CD4-positive, alpha-beta T cell (primary cell): ENCODE results near the gene PCBP2. TPM values are rescaled to one million over a fixed set of nuclear protein-coding genes. Genes with fewer than 3 reads are reported as not detected.
A peak's percentile ranks its signal among the peaks of the same experiment; 100 is the strongest.

Experiments
- ATAC-seq: fragments of 200-7000 bp; cut with Tn5 transposase; one replicate; pipeline ENCODE4 v1.10.0; 2022; ENCODE audit warnings: mild to moderate bottlenecking; ENCODE audit not compliant: poor library complexity
- CTCF ChIA-PET: fragments of 350-600 bp; sonication (Branson Sonifier 250); formaldehyde crosslinking; loops from one replicate; lab custom pipeline; 2021; ENCODE audit warnings: antibody characterized with exemption, inconsistent platforms; lab: Charles Lee
- POLR2A ChIA-PET: fragments of 350-600 bp; sonication (Branson Sonifier 250); formaldehyde crosslinking; loops from one replicate; lab custom pipeline; 2021; ENCODE audit warnings: antibody characterized with exemption, inconsistent platforms; lab: Charles Lee
- DNase-seq, 14 experiments: peaks; one replicate each; pipeline ENCODE4 v3.0.0-alpha.2; 2013 to 2020; ENCODE audit warnings: mixed read lengths in 2 of 14
- H3K27ac ChIP-seq, 2 donors: one replicate each; pipeline versions ENCODE4 v1.5.1 to v1.7.0; 2013; ENCODE audit warnings: low read length in 2 of 2, low read depth in 1 of 2, mild to moderate bottlenecking in 1 of 2
- H3K27me3 ChIP-seq, 2 experiments: 1 replicate in 1 of 2; 2 replicates in 1 of 2; pipeline versions ENCODE4 v1.6.1 to v1.7.0; 2013; ENCODE audit warnings: low read length in 2 of 2, control low read depth in 1 of 2, mild to moderate bottlenecking in 1 of 2, moderate library complexity in 1 of 2; ENCODE audit not compliant: insufficient read depth in 2 of 2, control insufficient read depth in 1 of 2
- H3K36me3 ChIP-seq: one replicate; pipeline ENCODE4 v1.6.1; 2013; ENCODE audit warnings: low read length, control low read depth; ENCODE audit not compliant: insufficient read depth
- H3K4me1 ChIP-seq: one replicate; pipeline ENCODE4 v1.6.1; 2013; ENCODE audit warnings: low read length, control low read depth; ENCODE audit not compliant: insufficient read depth
- H3K4me3 ChIP-seq: one replicate; pipeline ENCODE4 v1.5.1; 2013; ENCODE audit warnings: mild to moderate bottlenecking, low read length, moderate library complexity
- H3K9me3 ChIP-seq, 2 experiments: 1 replicate in 1 of 2; 2 replicates in 1 of 2; pipeline versions ENCODE4 v1.6.1 to v1.7.0; 2013; ENCODE audit warnings: low read length in 2 of 2, mild to moderate bottlenecking in 2 of 2, control low read depth in 1 of 2, moderate library complexity in 1 of 2; ENCODE audit not compliant: control insufficient read depth in 1 of 2, insufficient read depth in 1 of 2
- H3K27ac Mint-ChIP-seq: one replicate; pipeline ENCODE4 v1.8.0; 2020; ENCODE audit warnings: mixed read lengths
- H3K27me3 Mint-ChIP-seq: one replicate; pipeline ENCODE4 v1.8.0; 2021; ENCODE audit warnings: mixed read lengths
- H3K36me3 Mint-ChIP-seq: one replicate; pipeline ENCODE4 v1.8.0; 2021; ENCODE audit warnings: low read depth, mixed read lengths
- H3K4me1 Mint-ChIP-seq: one replicate; pipeline ENCODE4 v1.8.0; 2021; ENCODE audit warnings: low read depth, mixed read lengths
- H3K4me3 Mint-ChIP-seq: one replicate; pipeline ENCODE4 v1.8.0; 2020; ENCODE audit warnings: mild to moderate bottlenecking, mixed read lengths
- H3K9me3 Mint-ChIP-seq: one replicate; pipeline ENCODE4 v1.8.0; 2020; ENCODE audit warnings: mixed read lengths
- intact Hi-C, 2 experiments: fragments of 100-400 bp; cut with DNase I in 1 of 2; cut with micrococcal nuclease in 1 of 2; formaldehyde crosslinking; loops; one replicate each; pipeline versions ENCODE4 v1.15.1 to v1.9.0; 2023 to 2025; cut with DNase I, micrococcal nuclease
- total RNA-seq, 174 experiments: library from RNA in 2 of 174; stranded (reverse) in 2 of 174; gene quantifications; one replicate each; pipeline ENCODE4 v1.2.3 and lab custom pipeline; 2021 to 2026
- TF ChIP-seq, protein P1 (sequence below): fragments of 200-600 bp; IDR thresholded peaks from one replicate; pipeline ENCODE4 v1.8.0; 2022; ENCODE audit warnings: antibody characterized with exemption, mild to moderate bottlenecking

Gene PCBP2
- total RNA-seq, 2 experiments from 2014 or later: 1,331 to 1,359 TPM

DNA sequence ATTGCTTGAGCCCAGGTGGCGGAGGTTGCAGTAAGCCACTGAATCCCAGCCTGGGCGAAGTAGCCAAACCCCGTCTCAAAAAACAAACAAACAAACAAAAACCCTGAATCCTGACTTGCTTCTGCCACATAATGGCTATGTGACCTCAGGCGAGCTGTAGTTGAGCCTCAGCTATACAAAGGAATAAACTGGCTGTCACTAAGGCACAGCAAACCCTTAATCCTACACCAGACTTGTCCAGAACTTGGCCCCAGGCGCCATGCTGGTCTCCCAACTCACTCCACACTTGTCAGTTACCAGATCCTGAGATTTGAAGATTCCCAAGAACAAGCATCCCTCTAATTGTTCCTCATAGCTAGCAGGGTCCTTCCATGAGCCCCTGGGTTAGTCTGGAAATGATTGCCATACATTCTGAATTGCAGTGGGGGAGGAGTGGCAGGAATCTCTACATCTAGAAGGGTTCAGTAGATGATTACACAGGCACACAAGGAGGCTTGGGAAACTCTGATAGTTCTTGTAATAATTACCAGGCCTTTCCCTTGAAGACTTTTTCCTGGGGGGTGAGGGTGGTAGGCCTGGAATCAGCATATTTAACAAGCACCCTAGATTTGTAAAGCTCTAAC is 37.5 kb downstream of the PCBP2 start:
- H3K27ac Mint-ChIP-seq: peak overlapping the region; percentile 53
- H3K36me3 ChIP-seq: peaks cover 31% of the 10 kb centered on the region
- H3K4me1 Mint-ChIP-seq: peaks cover 31% of the 10 kb centered on the region
- ChIA-PET POLR2A (interaction anchor here (0.6 to 5.6 kb wide), 5 partner anchors 11 to 87 kb away, joined by 3 to 53 read pairs (median 3); partner anchors contain the start of genes MAP3K12 and TARBP2), CTCF (interaction anchor here (1.4 to 1.9 kb wide), 2 partner anchors 11 to 19 kb away, joined by 4 to 5 read pairs; no protein-coding TSS in a partner anchor)
- H3K36me3 Mint-ChIP-seq: peaks cover 37% of the 10 kb centered on the region
- peaks cover 27% of the 10 kb centered on the region for H3K4me1 ChIP-seq
- TF ChIP-seq, protein P1, sequence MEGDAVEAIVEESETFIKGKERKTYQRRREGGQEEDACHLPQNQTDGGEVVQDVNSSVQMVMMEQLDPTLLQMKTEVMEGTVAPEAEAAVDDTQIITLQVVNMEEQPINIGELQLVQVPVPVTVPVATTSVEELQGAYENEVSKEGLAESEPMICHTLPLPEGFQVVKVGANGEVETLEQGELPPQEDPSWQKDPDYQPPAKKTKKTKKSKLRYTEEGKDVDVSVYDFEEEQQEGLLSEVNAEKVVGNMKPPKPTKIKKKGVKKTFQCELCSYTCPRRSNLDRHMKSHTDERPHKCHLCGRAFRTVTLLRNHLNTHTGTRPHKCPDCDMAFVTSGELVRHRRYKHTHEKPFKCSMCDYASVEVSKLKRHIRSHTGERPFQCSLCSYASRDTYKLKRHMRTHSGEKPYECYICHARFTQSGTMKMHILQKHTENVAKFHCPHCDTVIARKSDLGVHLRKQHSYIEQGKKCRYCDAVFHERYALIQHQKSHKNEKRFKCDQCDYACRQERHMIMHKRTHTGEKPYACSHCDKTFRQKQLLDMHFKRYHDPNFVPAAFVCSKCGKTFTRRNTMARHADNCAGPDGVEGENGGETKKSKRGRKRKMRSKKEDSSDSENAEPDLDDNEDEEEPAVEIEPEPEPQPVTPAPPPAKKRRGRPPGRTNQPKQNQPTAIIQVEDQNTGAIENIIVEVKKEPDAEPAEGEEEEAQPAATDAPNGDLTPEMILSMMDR: no peak
- H3K4me3 ChIP-seq: no peak overlapping the region
- no peaks in the 10 kb centered on the region for H3K9me3 Mint-ChIP-seq
- H3K4me3 Mint-ChIP-seq: peak overlapping the region; percentile 7
- no peaks in the 10 kb centered on the region for H3K27me3 ChIP-seq
- intact Hi-C loops: no loop called here
- DNase-seq (no peak), ATAC-seq (no peak)
- H3K27ac ChIP-seq: no peak overlapping the region
- no peaks in the 10 kb centered on the region for H3K9me3 ChIP-seq
- no peaks in the 10 kb centered on the region for H3K27me3 Mint-ChIP-seq

DNA sequence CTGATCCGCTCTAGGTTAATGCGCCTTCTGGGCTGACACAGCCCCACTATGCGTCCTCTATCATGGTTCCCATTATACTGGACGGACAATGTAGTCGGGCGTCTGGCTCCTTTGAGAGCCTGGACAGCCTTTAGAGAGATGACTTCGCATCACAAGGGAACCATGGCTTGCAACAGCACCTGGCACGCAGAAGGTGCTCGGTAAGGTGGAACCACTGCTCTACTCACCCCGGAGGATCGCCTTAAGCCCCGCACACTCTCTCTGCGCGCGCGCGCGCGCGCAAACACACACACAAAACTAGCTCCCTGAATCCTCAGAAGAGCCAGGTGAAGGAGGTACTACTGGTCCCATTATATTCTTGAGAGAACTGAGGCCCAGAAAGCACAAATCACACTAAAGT is 40.3 kb downstream of the PCBP2 start:
- H3K36me3 ChIP-seq: peaks cover 4% of the 10 kb centered on the region
- ATAC-seq: no peak
- Mint-ChIP-seq H3K9me3 (no peaks in the 10 kb centered on the region), H3K4me3 (peak overlapping the region; percentile 92), H3K27ac (peak overlapping the region; percentile 92), H3K4me1 (peaks cover 45% of the 10 kb centered on the region), H3K36me3 (peaks cover 22% of the 10 kb centered on the region), H3K27me3 (no peaks in the 10 kb centered on the region)
- H3K27me3 ChIP-seq: no peaks in the 10 kb centered on the region
- peak overlapping the region; percentile 69 to 94 for H3K27ac ChIP-seq
- peaks cover 27% of the 10 kb centered on the region for H3K4me1 ChIP-seq
- no peaks in the 10 kb centered on the region for H3K9me3 ChIP-seq
- ChIA-PET CTCF (interaction anchor here (0.6 to 1.4 kb wide), 3 partner anchors 10 to 71 kb away, joined by 4 read pairs; no protein-coding TSS in a partner anchor), POLR2A (interaction anchor here (1.0 to 5.6 kb wide), 5 partner anchors 8 to 113 kb away, joined by 3 to 53 read pairs (median 5); partner anchors contain the start of genes MAP3K12, SP1 and TARBP2)
- intact Hi-C loops: no loop called here
- peak in 2 of 14 experiments; percentile 37 to 51 for DNase-seq
- H3K4me3 ChIP-seq: no peak overlapping the region
- TF ChIP-seq, protein P1: no peak

DNA sequence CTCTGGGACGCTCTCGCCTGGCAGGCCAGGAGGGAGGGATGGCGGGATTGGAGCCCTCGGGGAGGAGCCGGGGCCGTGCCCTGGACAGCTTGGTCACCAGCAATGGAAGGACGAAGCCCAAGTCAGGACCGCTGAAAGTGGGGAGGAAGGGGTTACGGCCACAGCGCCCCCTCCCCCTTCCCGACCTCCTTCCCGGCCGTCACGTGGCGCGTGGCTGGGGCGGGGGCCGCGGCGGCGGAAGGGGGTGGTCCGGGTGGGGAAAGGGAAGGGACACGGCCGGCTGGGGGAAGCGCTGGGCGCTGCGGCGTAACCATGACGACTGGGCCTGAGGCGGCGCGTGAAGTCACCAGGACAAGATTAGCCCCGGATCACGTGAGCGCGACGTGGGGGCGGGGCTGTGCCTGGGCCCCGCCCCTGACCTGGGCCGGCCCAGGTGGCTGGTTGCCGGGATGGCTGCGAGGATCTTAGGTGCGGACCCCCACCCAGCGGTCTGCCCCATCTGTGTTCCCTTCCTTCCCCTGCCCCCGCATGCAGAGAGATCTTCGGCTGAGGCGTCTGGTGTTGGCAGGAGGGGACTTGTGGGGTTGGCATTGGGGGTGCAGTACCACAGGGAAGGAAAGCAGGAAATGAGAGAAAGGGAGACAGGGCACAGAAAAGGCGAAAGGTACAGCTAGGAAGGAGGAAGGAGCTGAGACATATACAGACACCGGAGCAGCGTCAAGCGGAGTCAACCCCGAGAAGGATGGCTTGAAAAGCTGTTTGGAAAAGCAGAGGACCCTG is 41.1 kb downstream of the PCBP2 start:
- Mint-ChIP-seq H3K4me1 (peaks cover 50% of the 10 kb centered on the region), H3K4me3 (peak overlapping the region; percentile 92), H3K9me3 (no peaks in the 10 kb centered on the region), H3K36me3 (peaks cover 15% of the 10 kb centered on the region), H3K27ac (peak overlapping the region; percentile 92), H3K27me3 (no peaks in the 10 kb centered on the region)
- no peaks in the 10 kb centered on the region for H3K27me3 ChIP-seq
- peak overlapping the region; percentile 69 to 94 for H3K27ac ChIP-seq
- POLR2A ChIA-PET: interaction anchor here (0.7 to 5.6 kb wide), 11 partner anchors 7 to 273 kb away, joined by 3 to 53 read pairs (median 5); partner anchors contain the start of genes MAP3K12, SP1 and TARBP2
- DNase-seq (peak; percentile 69 to 94 (median 82)), ATAC-seq (peak; percentile 89)
- H3K4me1 ChIP-seq: peaks cover 29% of the 10 kb centered on the region
- TF ChIP-seq, protein P1: no peak
- peak overlapping the region; percentile 69 for H3K4me3 ChIP-seq
- intact Hi-C loops: no loop called here
- no peaks in the 10 kb centered on the region for H3K36me3 ChIP-seq
- CTCF ChIA-PET: interaction anchor here (0.9 to 1.7 kb wide), 4 partner anchors 16 to 172 kb away, joined by 3 to 4 read pairs (median 4); partner anchors contain the start of gene AAAS
- no peaks in the 10 kb centered on the region for H3K9me3 ChIP-seq
